Measurements from ENCODE around the gene HAUS8.

DNA sequence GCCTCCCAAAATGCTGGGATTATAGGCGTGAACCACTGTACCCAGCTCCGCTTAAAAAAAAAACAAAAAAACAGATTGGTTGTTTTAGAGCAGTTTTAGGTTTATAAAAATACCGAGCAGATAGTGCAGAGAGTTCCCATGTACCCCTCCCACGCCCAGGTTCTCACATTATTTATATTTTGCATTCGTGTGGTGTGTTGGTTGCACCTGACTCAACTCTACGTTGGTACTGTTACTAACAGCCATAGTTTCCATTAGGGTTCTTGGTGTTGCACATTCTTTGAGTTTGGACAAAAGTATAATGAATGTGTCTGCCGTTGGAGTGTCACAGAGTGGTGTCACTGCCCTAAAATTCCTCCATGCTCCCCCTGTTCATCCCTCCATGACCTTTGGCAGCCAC lies 29.4 kb upstream of the HAUS8 start:
- TF ChIP-seq, protein P1, sequence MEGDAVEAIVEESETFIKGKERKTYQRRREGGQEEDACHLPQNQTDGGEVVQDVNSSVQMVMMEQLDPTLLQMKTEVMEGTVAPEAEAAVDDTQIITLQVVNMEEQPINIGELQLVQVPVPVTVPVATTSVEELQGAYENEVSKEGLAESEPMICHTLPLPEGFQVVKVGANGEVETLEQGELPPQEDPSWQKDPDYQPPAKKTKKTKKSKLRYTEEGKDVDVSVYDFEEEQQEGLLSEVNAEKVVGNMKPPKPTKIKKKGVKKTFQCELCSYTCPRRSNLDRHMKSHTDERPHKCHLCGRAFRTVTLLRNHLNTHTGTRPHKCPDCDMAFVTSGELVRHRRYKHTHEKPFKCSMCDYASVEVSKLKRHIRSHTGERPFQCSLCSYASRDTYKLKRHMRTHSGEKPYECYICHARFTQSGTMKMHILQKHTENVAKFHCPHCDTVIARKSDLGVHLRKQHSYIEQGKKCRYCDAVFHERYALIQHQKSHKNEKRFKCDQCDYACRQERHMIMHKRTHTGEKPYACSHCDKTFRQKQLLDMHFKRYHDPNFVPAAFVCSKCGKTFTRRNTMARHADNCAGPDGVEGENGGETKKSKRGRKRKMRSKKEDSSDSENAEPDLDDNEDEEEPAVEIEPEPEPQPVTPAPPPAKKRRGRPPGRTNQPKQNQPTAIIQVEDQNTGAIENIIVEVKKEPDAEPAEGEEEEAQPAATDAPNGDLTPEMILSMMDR (IDR thresholded peaks at IDR 0.05; ENCODE audit: low read depth, low read length, poor library complexity, severe bottlenecking), result no peak
- TF ChIP-seq EZH2phosphoT487 (IDR thresholded peaks at IDR 0.05; ENCODE audit: borderline replicate concordance, low read length), result no peak
